ENCODE measurements around the gene CBY3.
"Not testable (repeated sequence)": the region's sequence is repeated elsewhere in the genome, so short reads cannot be mapped to it uniquely, and the experiment has no call there.

The CBY3 gene

GRCh38 chr5:179697993-179698934 is 17.4 kb upstream of the CBY3 start:
- DNase-seq (ENCODE audit: low read depth, low spot score): peak; percentile 92
- CTCF ChIA-PET: no interaction called here
- H3K4me3 ChIP-seq (ENCODE audit: low read depth, low read length): peak overlapping the region; percentile 92
- no peak for TF ChIP-seq CTCF (IDR thresholded peaks at IDR 0.05; ENCODE audit: insufficient read depth, low read length, missing control alignments)
- POLR2A ChIA-PET: interaction anchor here (0.6 kb wide), 1 partner anchor 38 kb away, joined by 4 read pairs; no protein-coding TSS in a partner anchor

GRCh38 chr5:179697543-179697942 is 16.7 kb upstream of the CBY3 start:
- DNase-seq (ENCODE audit: low read depth, low spot score); POLR2A ChIA-PET: not testable (repeated sequence)
- CTCF ChIA-PET: interaction anchor here (0.9 to 1.5 kb wide), 3 partner anchors 10 to 66 kb away, joined by 4 to 5 read pairs (median 5); no protein-coding TSS in a partner anchor
- H3K4me3 ChIP-seq (ENCODE audit: low read depth, low read length): peak overlapping the region; percentile 81

GRCh38 chr5:179697108-179697507 is 16.3 kb upstream of the CBY3 start:
- H3K4me3 ChIP-seq (ENCODE audit: low read depth, low read length): no peak overlapping the region
- TF ChIP-seq CTCF (IDR thresholded peaks at IDR 0.05; ENCODE audit: insufficient read depth, low read length, missing control alignments): no peak
- no peak for DNase-seq (ENCODE audit: low read depth, low spot score)
- CTCF ChIA-PET: interaction anchor here (0.9 to 1.5 kb wide), 3 partner anchors 10 to 67 kb away, joined by 4 to 5 read pairs (median 5); no protein-coding TSS in a partner anchor
- POLR2A ChIA-PET: no interaction called here

GRCh38 chr5:179696603-179697002 is 15.8 kb upstream of the CBY3 start:
- no peak for DNase-seq (ENCODE audit: low read depth, low spot score)
- ChIA-PET CTCF (interaction anchor here (1.3 to 1.5 kb wide), 2 partner anchors 18 to 67 kb away, joined by 4 to 5 read pairs; no protein-coding TSS in a partner anchor), POLR2A (no interaction called here)
- TF ChIP-seq CTCF (IDR thresholded peaks at IDR 0.05; ENCODE audit: insufficient read depth, low read length, missing control alignments): no peak
- H3K4me3 ChIP-seq (ENCODE audit: low read depth, low read length): no peak overlapping the region

GRCh38 chr5:179694561-179694960 is 13.7 kb upstream of the CBY3 start:
- ChIA-PET CTCF (interaction anchor here (0.9 kb wide), 1 partner anchor 11 kb away, joined by 3 read pairs; no protein-coding TSS in a partner anchor), POLR2A (interaction anchor here (0.6 kb wide), 1 partner anchor 75 kb away, joined by 3 read pairs; no protein-coding TSS in a partner anchor)
- no peak for TF ChIP-seq CTCF (IDR thresholded peaks at IDR 0.05; ENCODE audit: insufficient read depth, low read length, missing control alignments)
- DNase-seq (ENCODE audit: low read depth, low spot score): no peak
- H3K4me3 ChIP-seq (ENCODE audit: low read depth, low read length): no peak overlapping the region

- CTCF ChIA-PET: interaction anchor here (1.3 to 3.7 kb wide), 2 partner anchors 9 to 74 kb away, joined by 3 to 16 read pairs; partner anchors contain the start of gene CBY3
- POLR2A ChIA-PET; H3K4me3 ChIP-seq (ENCODE audit: low read depth, low read length); DNase-seq (ENCODE audit: low read depth, low spot score): not testable (repeated sequence)
These were observed 8.4 kb upstream of the CBY3 start for GRCh38 chr5:179689212-179689611.

- DNase-seq (ENCODE audit: low read depth, low spot score): no peak
- POLR2A ChIA-PET: no interaction called here
- no peak for TF ChIP-seq CTCF (IDR thresholded peaks at IDR 0.05; ENCODE audit: insufficient read depth, low read length, missing control alignments)
- H3K4me3 ChIP-seq (ENCODE audit: low read depth, low read length): no peak overlapping the region
- CTCF ChIA-PET: interaction anchor here (0.8 to 3.9 kb wide), 9 partner anchors 10 to 117 kb away, joined by 3 to 16 read pairs (median 3); partner anchors contain the start of gene HNRNPH1
These were observed 637 bp downstream of the CBY3 start for GRCh38 chr5:179680014-179680779.

All from AG04449 (cell line).